Type B pancreatic cell (in vitro differentiated cells): Measurements from ENCODE around the gene TM7SF3. TPM values are rescaled to one million over a fixed set of nuclear protein-coding genes. Genes with fewer than 3 reads are reported as not detected.
A peak's percentile ranks its signal among the peaks of the same experiment; 100 is the strongest.

ENCODE experiments used
- DNase-seq: peaks from one replicate; pipeline ENCODE4 v3.0.0; 2021; ENCODE audit warnings: mixed read lengths; ENCODE audit not compliant: unreplicated experiment; ENCODE audit errors: extremely low spot score
- H3K27ac Mint-ChIP-seq: 2 replicates; pipeline ENCODE4 v1.8.0; 2021; ENCODE audit warnings: mild to moderate bottlenecking, mixed read lengths
- H3K27me3 Mint-ChIP-seq: 2 replicates; pipeline ENCODE4 v1.8.0; 2021; ENCODE audit warnings: mixed read lengths
- H3K36me3 Mint-ChIP-seq: 2 replicates; pipeline ENCODE4 v1.8.0; 2021; ENCODE audit warnings: mixed read lengths
- H3K4me1 Mint-ChIP-seq: one replicate; pipeline ENCODE4 v1.8.0; 2021; ENCODE audit warnings: mixed read lengths; ENCODE audit not compliant: unreplicated experiment
- H3K4me3 Mint-ChIP-seq: 2 replicates; pipeline ENCODE4 v1.8.0; 2021; ENCODE audit warnings: mild to moderate bottlenecking, mixed read lengths
- H3K9me3 Mint-ChIP-seq: 2 replicates; pipeline ENCODE4 v1.8.0; 2021; ENCODE audit warnings: mixed read lengths
- CTCF ChIP-seq: fragments of 200-600 bp; sonication (generic); conservative IDR thresholded peaks from 2 replicates; pipeline ENCODE4 v1.5.0; 2021; ENCODE audit warnings: antibody characterized with exemption, mild to moderate bottlenecking
- long read RNA-seq: library from polyadenylated mRNA; unstranded; transcript quantifications from one replicate; pipeline ENCODE4 v2.0.0, GENCODE V29; 2020
- total RNA-seq: library from RNA; stranded (reverse); gene quantifications from 2 replicates; pipeline ENCODE4 v1.2.1, GENCODE V29; 2021; ENCODE audit warnings: low replicate concordance

Gene TM7SF3
- 49.6 and 158 TPM in 2 replicates for total RNA-seq
- long read RNA-seq, transcript TM7SF3-201 (12 exons, 2,709 nt): major isoform, 22 of 96 reads
- long read RNA-seq, partial matches to known transcripts: 23 of 96 reads
- long read RNA-seq, other reads (novel, unspliced or antisense): 50 of 96 reads

DNA sequence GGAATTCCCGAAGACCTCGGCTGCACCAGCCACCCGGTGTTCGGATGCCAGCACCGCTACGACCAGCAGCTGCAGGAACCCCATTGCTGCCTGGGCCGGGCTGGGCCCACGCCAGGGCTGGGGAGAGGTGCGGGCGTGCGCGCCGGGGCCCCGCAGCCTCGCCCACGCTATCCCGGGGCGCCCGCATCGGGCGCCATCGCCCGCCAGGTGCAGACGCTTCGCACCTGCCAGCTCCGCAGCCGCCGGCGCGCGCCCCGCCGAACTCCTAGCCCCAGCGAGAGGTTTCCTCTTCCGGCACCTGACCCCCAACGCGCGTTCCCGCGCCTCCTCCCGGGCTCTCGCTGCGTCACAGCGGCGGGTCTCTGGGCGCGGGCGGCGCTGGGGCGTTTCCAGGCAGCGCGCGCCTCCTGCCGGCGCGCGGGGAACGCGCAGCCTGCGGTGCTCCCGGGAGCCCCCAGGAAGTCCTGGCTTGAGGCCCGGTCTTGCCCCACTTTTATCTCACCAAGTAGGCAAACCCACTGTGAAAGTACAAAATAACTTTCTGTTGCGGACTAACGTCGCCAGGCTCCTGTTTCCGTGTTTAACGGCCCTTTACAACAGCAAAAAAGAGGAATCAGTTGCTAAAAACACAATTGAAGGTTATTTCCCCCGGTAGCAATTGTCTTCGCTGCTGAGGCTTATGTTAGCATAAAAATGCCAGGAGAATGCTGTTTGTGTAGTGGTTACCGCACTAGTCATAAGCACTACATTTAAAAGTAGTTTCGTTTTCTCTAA is at the start of gene TM7SF3:
Gene TM7SF3, minus strand, starts transcription at position 300 of the 774 bp plus-strand sequence. Its CDS starts 216 bp downstream, at position 84.
- no peaks in the 10 kb centered on the region for H3K9me3 Mint-ChIP-seq
- H3K4me1 Mint-ChIP-seq: no peaks in the 10 kb centered on the region
- peak; percentile 92 for DNase-seq
- peak within 1 kb of the TSS; percentile 96 for H3K4me3 Mint-ChIP-seq
- H3K27ac Mint-ChIP-seq: peak within 1 kb of the TSS; percentile 92
- peaks cover 8% of the 10 kb centered on the region for H3K36me3 Mint-ChIP-seq
- TF ChIP-seq CTCF: peak; percentile 96
- no peaks in the 10 kb centered on the region for H3K27me3 Mint-ChIP-seq

- H3K27ac Mint-ChIP-seq: no peak overlapping the region
Observed at GRCh38 chr12:27063250-27063851, 49.2 kb upstream of the TM7SF3 start.

GRCh38 chr12:27061317-27061716 is 47.1 kb upstream of the TM7SF3 start:
- Mint-ChIP-seq H3K4me1 (no peaks in the 10 kb centered on the region), H3K36me3 (peaks cover 6% of the 10 kb centered on the region), H3K27me3 (no peaks in the 10 kb centered on the region), H3K4me3 (no peak overlapping the region), H3K9me3 (no peaks in the 10 kb centered on the region), H3K27ac (no peak overlapping the region)
- DNase-seq: no peak
- TF ChIP-seq CTCF: no peak

More at GRCh38 chr12:27063250-27063851, 49.2 kb upstream of the TM7SF3 start:
- Mint-ChIP-seq H3K9me3 (no peaks in the 10 kb centered on the region), H3K27me3 (no peaks in the 10 kb centered on the region), H3K4me3 (no peak overlapping the region), H3K4me1 (no peaks in the 10 kb centered on the region), H3K36me3 (peaks cover 8% of the 10 kb centered on the region)
- no peak for TF ChIP-seq CTCF
- DNase-seq: no peak

GRCh38 chr12:27060740-27061139 is 46.6 kb upstream of the TM7SF3 start:
- no peak overlapping the region for H3K4me3 Mint-ChIP-seq
- H3K27ac Mint-ChIP-seq: no peak overlapping the region
- peaks cover 6% of the 10 kb centered on the region for H3K36me3 Mint-ChIP-seq
- H3K27me3 Mint-ChIP-seq: no peaks in the 10 kb centered on the region
- no peak for DNase-seq
- no peak for TF ChIP-seq CTCF
- no peaks in the 10 kb centered on the region for H3K4me1 Mint-ChIP-seq
- H3K9me3 Mint-ChIP-seq: no peaks in the 10 kb centered on the region

DNA sequence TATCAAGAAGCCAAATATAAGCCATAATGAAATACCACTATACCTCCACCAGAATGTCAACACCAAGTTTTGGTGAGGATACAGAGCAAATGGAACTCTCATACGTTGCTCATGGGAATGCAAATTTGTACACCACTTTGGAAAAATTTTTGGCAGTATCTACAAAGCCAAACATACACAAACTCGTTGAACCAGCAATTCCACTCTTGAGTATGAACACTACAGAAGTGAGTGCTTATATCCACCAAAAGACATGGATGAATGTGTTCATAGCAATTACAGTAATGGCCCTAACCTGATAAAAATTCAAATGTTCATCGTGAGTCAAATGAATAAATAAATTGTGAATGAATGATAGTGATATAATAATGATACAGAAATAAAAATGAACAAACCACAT is 43.4 kb upstream of the TM7SF3 start:
- DNase-seq: no peak
- Mint-ChIP-seq H3K4me3 (no peak overlapping the region), H3K36me3 (peaks cover 6% of the 10 kb centered on the region)

More for the DNA sequence above, 43.4 kb upstream of the TM7SF3 start:
- TF ChIP-seq CTCF: no peak
- H3K27me3 Mint-ChIP-seq: no peaks in the 10 kb centered on the region
- H3K9me3 Mint-ChIP-seq: no peaks in the 10 kb centered on the region
- H3K4me1 Mint-ChIP-seq: no peaks in the 10 kb centered on the region
- H3K27ac Mint-ChIP-seq: no peak overlapping the region
